GM19023 (cell line): ENCODE measurements around the gene RASL12.
"Not testable (repeated sequence)": the region's sequence is repeated elsewhere in the genome, so short reads cannot be mapped to it uniquely, and the experiment has no call there.

ENCODE experiments used
- ATAC-seq: cut with Tn5 transposase; IDR thresholded peaks from one replicate; pipeline ENCODE4 v1.9.1; 2021; ENCODE audit warnings: mild to moderate bottlenecking, moderate library complexity; ENCODE audit not compliant: unreplicated experiment

The RASL12 gene

DNA sequence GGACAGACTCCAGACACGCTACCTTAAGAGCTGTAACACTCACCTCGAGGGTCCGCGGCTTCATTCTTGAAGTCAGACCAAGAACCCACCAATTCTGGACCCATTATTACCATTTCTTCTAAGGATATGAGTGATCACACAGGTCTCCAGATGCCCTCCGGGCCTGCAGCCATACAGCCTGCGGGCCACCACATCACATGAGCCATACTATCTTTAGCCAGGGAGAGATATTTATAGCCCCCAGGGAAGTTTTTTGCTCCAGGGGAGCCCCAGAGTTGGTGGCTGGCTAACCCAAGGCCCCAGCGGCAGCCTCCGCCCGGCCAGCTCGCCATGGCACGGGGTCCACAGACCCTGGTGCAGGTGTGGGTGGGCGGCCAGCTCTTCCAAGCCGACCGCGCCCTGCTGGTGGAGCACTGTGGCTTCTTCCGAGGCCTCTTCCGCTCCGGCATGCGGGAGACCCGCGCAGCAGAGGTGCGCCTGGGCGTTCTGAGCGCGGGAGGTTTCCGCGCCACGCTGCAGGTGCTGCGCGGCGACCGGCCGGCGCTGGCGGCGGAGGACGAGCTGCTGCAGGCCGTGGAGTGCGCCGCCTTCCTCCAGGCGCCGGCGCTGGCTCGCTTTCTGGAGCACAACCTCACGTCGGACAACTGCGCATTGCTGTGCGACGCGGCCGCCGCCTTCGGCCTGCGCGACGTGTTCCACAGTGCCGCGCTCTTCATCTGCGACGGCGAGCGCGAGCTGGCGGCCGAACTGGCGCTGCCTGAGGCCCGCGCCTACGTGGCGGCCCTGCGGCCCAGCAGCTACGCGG lies 8.9 kb upstream of the RASL12 start, which contains the start of gene KBTBD13:
Gene KBTBD13 (plus strand): TSS at position 261 of the 805 bp plus-strand sequence. CDS start 70 bp downstream, at position 331.
- ATAC-seq: no peak

- not testable (repeated sequence) for ATAC-seq
Observed at GRCh38 chr15:65075607-65076395, 8.0 kb upstream of the RASL12 start.

DNA sequence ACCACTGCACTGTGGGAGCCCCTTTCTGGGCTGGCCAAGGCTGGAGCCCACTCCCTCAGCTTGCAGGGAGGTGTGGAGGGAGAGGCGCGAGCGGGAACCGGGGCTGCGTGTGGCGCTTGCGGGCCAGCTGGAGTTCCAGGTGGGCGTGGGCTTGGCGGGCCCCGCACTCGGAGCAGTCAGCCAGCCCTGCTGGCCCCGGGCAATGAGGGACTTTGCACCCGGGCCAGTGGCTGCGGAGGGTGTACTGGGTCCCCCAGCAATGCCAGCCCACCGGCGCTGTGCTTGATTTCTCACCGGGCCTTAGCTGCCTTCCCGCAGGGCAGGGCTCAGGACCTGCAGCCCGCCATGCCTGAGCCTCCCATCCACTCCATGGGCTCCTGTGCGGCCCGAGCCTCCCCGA lies 7.2 kb upstream of the RASL12 start:
- not testable (repeated sequence) for ATAC-seq

DNA sequence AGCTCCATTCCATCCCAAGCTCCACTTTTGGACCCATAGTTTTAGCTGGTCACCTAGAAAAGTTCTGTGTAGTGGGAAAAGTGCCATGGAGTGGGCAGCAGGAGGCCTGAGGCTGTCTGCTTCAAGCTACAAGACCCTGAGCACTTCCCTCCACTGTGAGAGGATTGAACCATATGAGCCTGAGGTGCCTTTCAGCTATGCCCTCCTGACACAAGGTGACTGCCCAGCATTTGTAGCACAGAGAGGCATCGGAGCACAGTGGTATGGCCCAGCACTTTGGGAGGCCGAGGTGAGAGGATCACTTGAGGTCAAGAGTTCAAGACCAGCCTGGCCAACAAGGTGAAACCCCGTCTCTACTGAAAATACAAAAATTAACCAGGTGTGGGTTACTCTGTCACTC lies 4.8 kb upstream of the RASL12 start:
- no peak for ATAC-seq

DNA sequence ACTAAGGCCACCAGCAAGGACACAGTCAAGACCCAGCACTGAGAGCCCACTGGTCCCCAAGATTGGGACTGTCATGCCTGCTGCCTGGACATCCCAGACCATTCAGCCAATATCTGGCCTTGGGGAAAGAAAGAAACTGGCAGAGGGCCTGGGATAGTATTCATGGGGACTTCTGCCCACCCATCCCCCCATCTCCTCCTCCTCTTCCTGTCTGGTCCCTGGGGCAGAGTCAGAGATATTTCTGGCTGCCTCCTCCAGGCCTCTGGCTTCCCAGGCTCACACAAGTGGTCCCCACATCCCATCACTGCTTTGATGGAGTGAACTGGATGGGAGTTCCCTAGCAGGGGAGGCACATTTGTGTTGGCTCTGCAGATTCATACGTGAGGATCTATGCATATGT lies 4.2 kb upstream of the RASL12 start:
- ATAC-seq: no peak

DNA sequence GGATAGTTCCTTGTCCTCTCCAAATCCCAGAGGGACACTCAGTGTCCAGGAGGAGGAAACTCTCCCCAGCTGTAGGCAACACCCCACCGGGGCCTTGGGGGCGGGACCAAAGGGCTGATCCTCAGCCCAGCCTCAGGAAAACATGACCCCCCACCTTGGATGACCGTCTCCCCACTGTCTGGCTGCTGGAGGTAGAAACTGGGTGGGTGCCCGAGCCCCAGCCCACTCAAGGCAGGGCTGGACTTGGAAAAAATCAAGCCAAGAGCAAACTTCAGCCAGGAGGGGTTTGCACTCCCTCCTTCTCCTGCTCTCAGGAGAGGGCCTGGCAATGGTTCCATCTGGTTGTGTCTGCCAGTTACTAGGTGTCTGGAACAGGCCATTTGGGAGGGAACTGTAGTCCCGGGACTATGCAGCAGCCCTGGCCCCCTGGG lies 3.6 kb upstream of the RASL12 start:
- ATAC-seq: no peak

DNA sequence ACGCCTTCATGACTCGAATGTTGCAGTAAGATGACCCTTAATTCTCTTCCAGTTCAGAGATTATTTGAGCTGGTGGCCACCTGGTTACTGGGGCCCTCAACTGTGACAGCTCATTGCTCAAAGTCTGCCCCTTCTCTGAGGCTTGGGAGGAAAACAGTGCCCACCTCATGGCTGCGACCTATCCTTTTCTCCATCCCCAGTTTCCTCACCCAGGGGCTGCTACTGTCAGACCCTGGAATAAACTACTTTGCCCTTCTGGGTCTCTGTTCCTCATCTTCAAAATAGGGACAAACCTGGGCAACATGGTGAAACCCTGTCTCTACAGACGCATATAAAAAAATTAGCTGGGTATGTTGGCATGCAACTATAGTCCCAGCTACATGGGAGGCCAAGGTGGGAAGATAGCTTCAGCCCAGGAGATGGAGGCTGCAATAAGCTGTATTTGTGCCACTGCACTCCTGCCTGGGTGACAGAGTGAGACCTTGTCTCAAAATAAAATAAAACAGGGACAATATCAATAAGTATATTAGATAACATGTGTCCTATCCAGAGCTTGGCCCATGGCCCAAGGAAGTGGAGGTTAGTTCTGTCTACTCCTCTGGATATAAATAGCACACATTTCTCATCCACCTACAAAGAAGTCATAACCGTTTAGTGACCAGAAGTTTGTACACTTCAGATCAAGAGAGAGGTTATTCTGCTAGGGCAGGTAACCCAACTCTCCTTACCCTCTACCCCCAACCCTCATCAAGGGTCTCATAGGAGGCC lies 2.2 kb upstream of the RASL12 start:
- ATAC-seq: no peak

DNA sequence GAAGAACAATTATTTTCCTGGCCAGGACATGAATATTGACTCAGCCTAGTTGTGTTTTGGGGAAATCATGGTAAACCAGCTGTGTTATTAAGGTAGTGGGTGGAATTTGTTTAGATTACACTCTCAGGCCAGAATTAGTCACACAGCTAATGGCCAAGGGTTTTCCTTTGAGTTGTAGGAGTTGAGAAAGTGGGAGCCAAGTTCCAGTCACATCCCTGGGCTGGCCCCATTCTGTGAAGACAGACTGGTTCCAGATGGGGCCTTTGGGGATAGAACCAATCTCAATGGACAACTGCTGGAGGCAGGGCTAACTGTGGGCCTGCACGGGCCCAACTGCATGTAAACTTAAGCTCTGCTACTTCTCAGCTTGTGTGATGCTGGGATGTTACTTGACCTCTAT lies 1.4 kb upstream of the RASL12 start:
- ATAC-seq: no peak

DNA sequence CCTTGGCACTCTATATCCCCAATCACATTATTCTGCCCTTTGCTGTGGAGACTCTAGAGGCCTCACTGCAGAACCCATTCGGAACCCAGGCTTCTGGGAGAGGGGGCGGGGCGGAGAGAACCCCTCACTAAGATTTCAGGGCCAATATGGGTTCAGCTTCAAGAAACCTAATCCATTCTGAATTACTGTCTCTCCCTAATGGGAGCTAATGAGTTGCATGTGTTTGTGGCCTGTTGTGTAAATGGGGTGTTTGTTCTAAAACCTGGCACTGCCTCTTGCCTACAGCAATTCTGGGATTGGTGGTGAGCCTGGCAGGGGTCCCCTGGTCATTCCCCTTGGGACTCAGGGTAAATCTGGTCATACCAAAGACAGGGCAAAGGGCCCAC lies 605 bp upstream of the RASL12 start:
- ATAC-seq: no peak

DNA sequence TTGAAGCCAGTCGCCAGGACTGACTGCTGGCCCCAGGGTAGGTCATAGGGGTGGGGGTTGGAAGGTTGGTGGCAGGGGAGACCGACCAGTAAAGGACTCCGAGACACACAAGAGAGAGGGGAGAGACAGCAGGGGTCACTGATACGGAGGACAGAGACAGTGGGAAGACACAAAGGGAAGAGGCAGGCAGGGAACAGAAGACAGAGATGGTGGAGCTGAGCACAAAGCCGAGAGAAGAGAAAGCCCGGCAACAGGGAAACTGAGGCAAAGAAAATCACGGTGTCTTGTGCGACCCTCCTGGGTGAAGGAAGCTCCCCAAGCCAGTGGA lies 510 bp downstream of the RASL12 start:
- ATAC-seq: no peak

DNA sequence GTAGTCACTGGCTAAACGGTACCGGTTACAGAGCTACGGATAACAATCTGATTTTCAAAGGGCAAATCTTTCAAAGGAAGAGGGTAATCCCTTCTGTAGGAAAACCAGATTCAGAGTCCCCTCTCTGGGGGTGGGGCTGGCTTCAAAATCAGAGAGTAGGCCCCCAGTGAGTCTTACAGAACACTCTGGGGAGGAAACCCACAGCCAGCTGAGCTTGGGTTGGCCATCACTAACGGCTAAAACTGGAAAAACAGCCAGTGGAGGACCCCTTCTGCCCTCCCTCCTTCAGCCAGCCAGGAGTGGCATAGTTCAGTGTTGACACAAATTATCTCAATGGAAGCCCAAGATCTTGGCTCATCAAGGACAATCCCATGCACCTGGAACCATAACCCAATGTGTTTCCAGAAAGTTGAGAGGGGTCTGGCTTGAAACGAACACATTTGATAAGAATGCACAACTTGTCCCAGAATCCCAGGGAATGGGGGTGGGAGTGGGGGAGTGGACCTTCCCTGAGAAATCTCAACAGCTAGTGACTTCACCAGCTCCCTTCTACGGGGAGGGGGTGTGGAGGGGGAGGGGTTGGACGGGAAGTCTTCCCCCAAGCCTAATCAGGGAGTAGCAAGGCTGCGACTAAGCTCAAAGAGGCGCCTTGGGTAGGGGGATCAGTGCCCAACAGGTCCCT lies 1.0 kb downstream of the RASL12 start:
- ATAC-seq: no peak

DNA sequence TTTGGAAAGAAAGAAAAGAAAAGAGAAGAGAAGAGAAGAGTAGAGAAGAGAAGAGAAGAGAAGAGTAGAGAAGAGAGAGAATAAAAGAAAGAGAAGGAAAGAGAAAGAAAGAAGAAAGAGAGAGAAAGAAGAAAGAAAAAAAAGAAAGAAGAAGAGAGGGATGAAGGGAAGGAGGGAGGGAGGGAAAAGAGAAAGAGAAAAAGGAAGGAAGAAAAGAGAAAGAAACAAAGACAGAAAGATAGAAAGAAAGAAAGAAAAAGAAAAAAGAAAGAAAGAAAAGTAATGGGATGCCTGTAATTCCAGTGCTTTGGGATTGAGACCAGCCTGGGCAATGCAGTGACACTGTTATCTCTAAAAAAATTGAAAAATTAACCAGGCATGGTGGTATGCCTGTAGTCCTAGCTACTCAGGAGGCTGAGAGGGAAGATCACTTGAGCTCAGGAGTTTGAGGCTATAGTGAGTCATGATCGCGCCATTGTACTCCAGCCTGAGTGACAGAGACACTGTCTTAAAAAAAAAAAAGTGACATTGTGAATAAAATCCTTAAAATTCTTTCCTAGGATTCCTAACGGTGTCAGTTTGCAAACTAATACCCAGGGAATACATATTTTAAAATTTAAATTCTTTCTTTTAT lies 1.7 kb downstream of the RASL12 start:
- no peak for ATAC-seq

DNA sequence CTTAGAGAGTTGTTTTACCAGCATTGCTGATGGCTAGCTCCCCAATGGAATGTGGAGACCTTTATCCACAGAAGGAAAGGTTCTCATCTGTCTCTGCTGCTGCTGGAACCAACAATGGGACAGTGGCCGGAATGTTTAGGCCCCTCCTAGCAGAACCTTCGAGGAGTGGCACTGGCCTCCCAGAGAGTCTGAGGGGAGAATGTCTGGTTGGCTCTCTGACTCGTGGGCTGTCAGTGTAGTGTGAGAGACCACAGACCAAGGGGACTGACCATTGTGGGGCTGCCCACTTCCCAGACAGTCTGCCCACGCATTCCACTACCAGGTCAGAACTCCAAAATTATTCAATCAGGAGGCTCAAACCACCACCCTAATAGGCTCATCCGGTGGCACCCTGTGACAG lies 5.1 kb downstream of the RASL12 start:
- ATAC-seq: no peak

DNA sequence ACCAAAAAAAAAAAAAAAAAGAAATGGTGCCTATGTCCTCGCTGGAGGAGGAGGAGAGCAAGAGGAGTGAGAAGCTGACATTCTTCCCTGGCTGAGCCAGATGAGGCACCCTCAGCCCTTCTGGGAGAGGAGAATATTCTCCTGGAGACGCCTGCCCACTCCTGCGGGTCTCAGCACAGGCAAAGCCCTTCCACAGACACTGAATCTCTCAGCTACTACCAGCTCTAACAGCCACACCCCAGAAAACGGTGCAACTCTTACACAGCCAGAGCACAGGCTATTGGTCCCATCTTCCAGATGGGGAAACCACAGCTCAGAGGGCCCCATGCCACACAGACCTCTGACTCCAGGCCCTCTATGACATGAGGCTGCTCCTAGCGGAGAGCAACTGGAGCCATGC lies 5.7 kb downstream of the RASL12 start:
- ATAC-seq: no peak

GRCh38 chr15:65060641-65061397 lies 7.0 kb downstream of the RASL12 start:
- no peak for ATAC-seq

GRCh38 chr15:65059931-65060596 lies 7.7 kb downstream of the RASL12 start:
- ATAC-seq: no peak

DNA sequence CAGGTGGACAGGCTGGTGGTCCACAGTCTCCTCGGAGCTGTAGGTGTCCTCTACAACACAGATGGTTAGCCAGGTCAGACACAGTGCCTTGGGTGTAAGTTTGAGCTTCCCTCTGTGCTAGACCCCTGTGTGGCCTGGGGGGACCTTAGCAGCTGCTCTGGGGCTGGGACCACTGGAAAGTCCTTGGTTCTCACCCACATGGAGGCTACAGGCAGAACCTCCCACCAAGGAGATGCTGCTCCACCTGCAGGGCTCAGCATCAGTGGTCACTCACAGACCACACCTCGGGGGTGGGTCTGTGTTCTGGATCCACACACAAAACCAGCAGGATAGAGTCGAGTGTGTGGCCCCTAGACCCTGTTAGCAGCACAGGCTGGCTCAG lies 8.4 kb downstream of the RASL12 start:
- ATAC-seq: no peak

DNA sequence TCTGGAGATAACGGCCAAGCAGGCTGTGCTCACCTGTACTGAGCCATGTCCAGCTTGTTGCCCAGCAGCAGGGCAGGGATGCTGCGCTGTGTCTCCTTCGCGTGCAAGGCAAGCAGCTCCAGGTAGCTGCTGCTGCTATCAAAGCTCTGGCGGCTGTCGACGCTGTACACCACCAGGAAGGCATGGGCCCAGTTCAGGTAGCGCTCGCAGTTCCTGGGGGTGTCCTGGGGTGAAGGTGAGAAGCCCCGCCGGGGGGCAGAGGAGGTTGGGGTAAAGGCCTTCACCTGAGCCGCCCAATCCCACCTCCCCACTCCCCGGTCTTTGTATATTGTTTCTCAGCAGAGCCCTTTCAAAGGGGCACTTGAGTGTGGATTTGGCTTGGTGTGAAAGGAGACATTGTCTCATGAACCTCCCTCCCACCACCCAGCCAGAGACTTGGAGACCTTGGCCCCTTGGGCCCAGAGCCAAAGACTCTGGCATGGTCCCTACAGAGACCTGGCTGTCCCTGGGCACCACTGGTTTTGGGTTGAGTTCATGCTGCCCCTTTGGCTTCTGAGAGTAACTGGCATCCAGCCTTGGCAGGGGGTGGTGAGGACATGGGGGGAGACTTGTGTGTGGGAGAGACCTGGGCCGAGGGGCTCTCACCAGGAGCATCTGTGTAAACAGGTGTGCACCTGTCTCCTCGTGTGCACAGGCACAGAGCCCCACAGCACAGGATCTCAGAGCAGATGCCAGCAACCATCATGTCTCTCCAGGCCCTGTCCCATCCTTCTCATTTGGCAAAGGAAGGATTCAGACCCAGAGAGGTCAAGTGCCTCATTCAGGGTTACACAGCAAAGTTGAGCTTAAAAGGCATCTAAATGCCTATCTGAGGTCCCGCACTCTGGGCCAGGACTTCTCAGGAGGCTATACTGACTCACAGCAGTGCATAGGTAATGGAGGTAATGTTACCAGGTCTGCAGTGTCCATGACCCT lies 9.1 kb downstream of the RASL12 start:
- ATAC-seq: no peak
